Keratinocyte (primary cell): ENCODE data around the gene DMXL1.

Experiments
- CTCF ChIP-seq, 3 experiments: IDR thresholded peaks in 1 of 3; conservative IDR thresholded peaks in 1 of 3; optimal IDR thresholded peaks in 1 of 3; 2 replicates in 2 of 3; 3 replicates in 1 of 3; pipeline versions ENCODE3 to v1.5.1; 2011; ENCODE audit warnings: low read length in 3 of 3, mild to moderate bottlenecking in 3 of 3, moderate library complexity in 2 of 3, control low read depth in 1 of 3, inconsistent platforms in 1 of 3; ENCODE audit not compliant: insufficient read depth in 2 of 3; ENCODE audit errors: extremely low read depth in 1 of 3
- EZH2 ChIP-seq: IDR thresholded peaks from one replicate; pipeline ENCODE4 v1.6.1; 2012; ENCODE audit warnings: inconsistent platforms, mild to moderate bottlenecking, low read length, moderate library complexity

GRCh38 chr5:119179857-119180641 is 109.2 kb downstream of the DMXL1 start:
- TF ChIP-seq CTCF (optimal IDR thresholded peaks at IDR 0.05 in 1 of 3, IDR thresholded peaks at IDR 0.05 in 1 of 3, conservative IDR thresholded peaks at IDR 0.05 in 1 of 3; ENCODE audit: extremely low read depth in 1 of 3, insufficient read depth in 2 of 3, low read length in 3 of 3) (no peak), EZH2 (no peak)
